Calu3 (cell line): ENCODE results near the gene OR52K1. TPM values are rescaled to one million over a fixed set of nuclear protein-coding genes. Genes with fewer than 3 reads are reported as not detected.
"Not testable (repeated sequence)": the region's sequence is repeated elsewhere in the genome, so short reads cannot be mapped to it uniquely, and the experiment has no call there.

Source experiments
- BruUV-seq: library from RNA; stranded (reverse); fragments of 400-500 nt; replicated peaks from 2 replicates; lab custom pipeline; 2021; lab: Mats Ljungman, UMichigan
- CTCF ChIA-PET: fragments of 300-600 bp; sonication (Branson Sonifier 250); formaldehyde crosslinking; loops from one replicate; lab custom pipeline; 2022; ENCODE audit warnings: antibody characterized with exemption; lab: Charles Lee
- DNase-seq: peaks from one replicate; pipeline ENCODE4 v3.0.0; 2022
- H3K27ac Mint-ChIP-seq: one replicate; pipeline ENCODE4 v1.8.0; 2022; ENCODE audit warnings: mixed read lengths; ENCODE audit not compliant: unreplicated experiment
- H3K27me3 Mint-ChIP-seq: one replicate; pipeline ENCODE4 v1.8.0; 2022; ENCODE audit warnings: mixed read lengths; ENCODE audit not compliant: unreplicated experiment
- H3K36me3 Mint-ChIP-seq: one replicate; pipeline ENCODE4 v1.8.0; 2022; ENCODE audit warnings: mild to moderate bottlenecking, moderate library complexity, mixed read lengths; ENCODE audit not compliant: insufficient read depth, unreplicated experiment
- H3K4me1 Mint-ChIP-seq: one replicate; pipeline ENCODE4 v1.8.0; 2022; ENCODE audit warnings: mild to moderate bottlenecking, low read depth, mixed read lengths; ENCODE audit not compliant: unreplicated experiment
- H3K4me3 Mint-ChIP-seq: one replicate; pipeline ENCODE4 v1.8.0; 2022; ENCODE audit warnings: mild to moderate bottlenecking, low read depth, moderate library complexity, mixed read lengths; ENCODE audit not compliant: unreplicated experiment
- H3K9me3 Mint-ChIP-seq: one replicate; pipeline ENCODE4 v1.8.0; 2022; ENCODE audit warnings: low read depth, mixed read lengths; ENCODE audit not compliant: unreplicated experiment
- CTCF ChIP-seq: fragments of 200-600 bp; IDR thresholded peaks from one replicate; pipeline ENCODE4 v1.8.0; 2022; ENCODE audit warnings: antibody characterized with exemption; ENCODE audit not compliant: unreplicated experiment
- intact Hi-C: fragments of 100-400 bp; cut with micrococcal nuclease; formaldehyde crosslinking; loops from one replicate; pipeline ENCODE4 v1.10.0; 2022; ENCODE audit not compliant: unreplicated experiment
- total RNA-seq: library from RNA; stranded (reverse); gene quantifications from 2 replicates; pipeline ENCODE4 v1.2.3, GENCODE V29; 2022

OR52K1 gene
- total RNA-seq, 1 experiment from 2014 or later = not detected

- Mint-ChIP-seq H3K27me3 (peaks cover 34% of the 10 kb centered on the region), H3K36me3 (no peaks in the 10 kb centered on the region), H3K27ac (no peak overlapping the region), H3K9me3 (no peaks in the 10 kb centered on the region), H3K4me1 (no peaks in the 10 kb centered on the region), H3K4me3 (no peak overlapping the region)
- TF ChIP-seq CTCF = no peak
- intact Hi-C loops = no loop called here
- CTCF ChIA-PET = no interaction called here
- no peak for DNase-seq
- no TSS peak for BruUV-seq
Observed at GRCh38 chr11:4479644-4480043, 2.8 kb upstream of the OR52K1 start.

DNA sequence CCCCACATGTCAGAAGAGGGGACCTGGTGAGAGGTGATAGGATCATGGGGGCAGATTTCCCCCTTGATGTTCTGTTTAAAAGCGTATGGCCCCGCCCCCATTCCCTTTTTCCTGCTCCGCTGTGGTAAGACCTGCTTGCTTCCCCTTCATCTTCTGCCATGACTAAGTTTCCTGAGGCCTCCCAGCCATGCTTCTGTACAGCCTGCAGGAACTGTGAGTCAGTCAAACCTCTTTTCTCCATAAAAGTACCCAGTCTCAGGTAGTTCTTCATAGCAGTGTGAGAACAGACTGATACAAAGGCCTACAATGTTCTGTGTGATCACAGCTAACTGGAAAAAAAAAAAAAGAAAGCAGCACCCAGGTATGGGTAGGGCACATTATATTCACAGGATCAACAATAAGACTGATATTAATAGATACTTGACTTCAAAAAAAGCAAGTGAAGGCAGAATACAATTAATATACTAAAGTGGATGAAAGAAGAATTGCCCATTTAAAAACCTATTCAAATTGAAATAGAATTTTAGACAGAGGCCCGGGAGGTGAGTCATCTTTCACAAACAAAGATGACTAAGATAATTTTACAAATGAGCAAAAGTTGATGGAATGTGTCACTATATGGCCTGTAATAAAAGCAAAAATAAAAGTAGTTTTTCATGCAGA is 1.7 kb upstream of the OR52K1 start:
- Mint-ChIP-seq H3K27ac (no peak overlapping the region), H3K9me3 (no peaks in the 10 kb centered on the region), H3K4me3 (no peak overlapping the region), H3K4me1 (no peaks in the 10 kb centered on the region), H3K36me3 (no peaks in the 10 kb centered on the region), H3K27me3 (peaks cover 25% of the 10 kb centered on the region)
- CTCF ChIA-PET = no interaction called here
- DNase-seq = no peak
- TF ChIP-seq CTCF = no peak
- intact Hi-C loops = no loop called here
- no TSS peak for BruUV-seq

DNA sequence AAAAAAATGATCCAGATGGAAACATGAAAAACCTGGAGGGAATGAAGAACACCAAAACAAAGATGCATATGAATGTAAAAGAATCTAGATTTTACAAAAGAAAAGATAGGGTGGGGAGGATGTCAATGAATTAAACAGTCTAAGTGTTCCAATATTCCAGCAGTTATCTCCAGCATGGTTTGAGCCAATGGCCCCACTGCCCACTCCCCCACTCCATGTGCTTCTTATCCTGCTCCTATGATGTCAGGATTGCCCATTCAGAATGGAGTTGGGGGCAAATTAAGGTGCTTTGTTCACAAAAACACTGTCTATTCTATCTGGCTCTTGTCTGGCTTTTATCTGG is 1.2 kb upstream of the OR52K1 start:
- TF ChIP-seq CTCF = no peak
- CTCF ChIA-PET = no interaction called here
- Mint-ChIP-seq H3K4me3 (no peak overlapping the region), H3K36me3 (no peaks in the 10 kb centered on the region), H3K27ac (no peak overlapping the region), H3K4me1 (no peaks in the 10 kb centered on the region), H3K9me3 (no peaks in the 10 kb centered on the region), H3K27me3 (peaks cover 20% of the 10 kb centered on the region)
- no peak for DNase-seq
- intact Hi-C loops = no loop called here
- no TSS peak for BruUV-seq

DNA sequence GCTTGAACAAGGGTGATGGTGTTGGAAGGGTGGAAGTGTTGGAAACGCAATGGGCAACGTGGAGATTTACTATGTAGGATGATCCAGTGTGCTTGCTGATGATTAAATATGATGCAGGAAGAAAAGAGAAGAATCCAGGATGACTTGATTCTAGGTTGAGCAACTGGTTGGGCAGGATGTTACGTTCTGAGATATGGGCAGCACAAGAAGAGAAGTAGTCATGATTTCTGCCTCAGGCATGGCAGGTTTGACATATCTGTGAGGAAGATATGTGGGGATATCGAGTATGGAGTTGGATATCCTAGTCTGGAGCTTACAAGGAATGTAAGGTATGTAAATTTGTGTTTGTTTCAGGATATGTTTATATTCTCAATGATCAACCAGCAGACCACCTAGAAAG is 1.9 kb downstream of the OR52K1 start:
- intact Hi-C loops = no loop called here
- DNase-seq = no peak
- peaks cover 7% of the 10 kb centered on the region for H3K27me3 Mint-ChIP-seq
- no peaks in the 10 kb centered on the region for H3K36me3 Mint-ChIP-seq
- H3K4me3 Mint-ChIP-seq = no peak overlapping the region
- no peak overlapping the region for H3K27ac Mint-ChIP-seq
- no TSS peak for BruUV-seq
- H3K9me3 Mint-ChIP-seq = no peaks in the 10 kb centered on the region
- CTCF ChIA-PET = no interaction called here
- no peaks in the 10 kb centered on the region for H3K4me1 Mint-ChIP-seq
- no peak for TF ChIP-seq CTCF

GRCh38 chr11:4491405-4491804 is 9.0 kb downstream of the OR52K1 start:
- H3K4me1 Mint-ChIP-seq = peaks cover 22% of the 10 kb centered on the region
- BruUV-seq, H3K4me3 Mint-ChIP-seq, H3K9me3 Mint-ChIP-seq, DNase-seq, CTCF ChIA-PET, H3K27ac Mint-ChIP-seq, H3K36me3 Mint-ChIP-seq: not testable (repeated sequence)
- H3K27me3 Mint-ChIP-seq = peaks cover 49% of the 10 kb centered on the region
- intact Hi-C loops = loop anchor here (5.0 kb wide), 1 partner anchor 116 kb away; the partner anchor contains the start of gene TRIM68
